COR-L47 (cell line): ENCODE results near the gene PRMT5.

Source experiments
- DNase-seq: peaks from one replicate; lab custom pipeline; 2025; lab: John Stamatoyannopoulos, UW

PRMT5 gene

DNA sequence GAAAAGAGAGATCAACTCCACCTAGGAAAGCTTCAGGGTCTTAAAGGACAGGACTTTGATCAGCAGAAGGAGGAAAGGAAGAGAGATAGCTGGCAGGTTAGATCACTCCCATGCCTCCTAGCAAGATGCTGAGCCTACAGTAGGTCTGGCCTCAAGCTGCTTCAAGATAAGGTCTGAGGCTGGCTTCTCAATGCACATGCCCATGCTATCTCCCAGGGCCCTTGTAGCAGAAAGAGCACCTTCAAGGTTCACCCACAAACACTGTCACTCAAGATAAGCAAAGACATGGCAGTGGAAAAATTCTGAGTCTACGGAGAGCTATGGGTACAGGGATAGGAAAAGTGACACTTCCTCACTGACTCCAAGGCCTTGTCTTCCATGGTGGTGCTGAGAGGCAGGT lies 31.8 kb downstream of the PRMT5 start:
- no peak for DNase-seq

DNA sequence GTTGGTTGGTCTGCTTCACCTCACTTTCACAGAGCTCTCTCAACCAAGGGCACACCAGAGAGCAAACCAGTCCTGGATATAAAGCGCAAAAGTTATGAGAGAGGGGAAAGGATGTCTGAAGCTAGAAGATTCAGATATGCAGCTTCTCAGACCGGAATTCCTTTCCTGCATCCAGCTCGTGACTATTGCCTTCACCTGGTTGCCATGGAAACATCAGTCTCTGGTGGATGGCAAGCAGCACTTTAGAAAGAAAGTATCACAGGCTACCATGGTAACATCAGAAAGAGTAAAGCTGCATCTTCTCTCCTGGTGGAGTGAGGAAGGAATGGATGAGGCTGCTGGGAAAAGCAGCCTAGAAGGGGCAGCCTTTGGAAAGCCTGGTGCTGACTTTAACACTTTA lies 32.4 kb downstream of the PRMT5 start:
- no peak for DNase-seq

DNA sequence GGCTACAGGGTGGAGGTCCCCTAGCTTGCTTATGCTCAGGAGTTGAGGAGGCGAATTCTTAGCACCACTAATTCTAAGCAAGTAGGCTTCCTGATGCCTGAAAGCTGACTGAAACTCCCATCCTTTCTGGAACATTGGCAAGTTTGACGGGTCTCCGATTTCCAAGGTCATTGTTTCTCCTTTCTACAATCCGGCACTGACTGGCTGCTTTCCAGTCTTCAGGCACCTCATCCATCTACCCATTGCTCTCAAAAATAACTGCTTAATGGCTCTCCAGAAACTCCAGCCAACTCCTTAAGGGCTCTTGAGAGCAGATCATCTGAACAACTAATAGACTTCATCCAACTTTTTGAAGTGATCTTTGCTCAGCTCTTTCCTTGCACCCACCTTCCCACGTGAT lies 32.8 kb downstream of the PRMT5 start:
- DNase-seq = no peak

DNA sequence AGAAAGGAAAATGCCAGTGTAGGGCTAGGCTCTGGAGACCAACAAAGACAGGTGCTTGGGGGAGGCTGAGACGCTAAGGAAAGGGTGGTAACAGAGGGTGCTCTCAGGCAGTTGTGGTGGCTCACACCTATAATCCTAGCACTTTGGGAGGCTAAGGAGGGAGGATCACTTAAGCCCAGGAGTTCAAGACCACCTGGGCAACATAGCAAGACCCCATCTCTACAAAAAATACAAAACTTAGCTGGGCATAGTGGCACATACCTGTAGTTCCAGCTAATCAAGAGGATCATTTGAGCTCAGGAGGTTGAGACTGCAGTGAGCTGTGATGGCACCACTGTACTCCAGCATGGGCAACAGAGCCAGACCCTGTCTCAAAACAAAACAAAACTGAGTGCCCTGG lies 33.8 kb downstream of the PRMT5 start:
- no peak for DNase-seq

DNA sequence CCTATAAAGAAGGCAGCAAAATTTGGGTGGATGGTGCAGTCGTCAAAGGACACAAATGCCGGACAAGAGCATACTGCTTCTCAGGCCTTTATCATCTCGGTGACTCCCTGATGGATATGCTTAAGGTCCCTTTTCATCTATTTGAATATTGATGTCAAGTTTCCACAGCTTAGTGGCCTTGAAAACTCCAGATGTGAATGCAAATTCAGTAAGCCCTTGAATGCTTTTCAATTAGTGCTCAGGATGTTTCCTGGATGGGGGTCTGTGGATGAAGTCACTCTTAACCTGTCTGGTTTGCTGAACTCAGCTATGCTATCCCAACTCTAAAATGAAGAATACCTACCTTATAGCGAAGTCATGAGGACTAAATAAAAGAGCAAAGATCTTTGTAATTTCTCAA lies 35.5 kb downstream of the PRMT5 start:
- DNase-seq = no peak

DNA sequence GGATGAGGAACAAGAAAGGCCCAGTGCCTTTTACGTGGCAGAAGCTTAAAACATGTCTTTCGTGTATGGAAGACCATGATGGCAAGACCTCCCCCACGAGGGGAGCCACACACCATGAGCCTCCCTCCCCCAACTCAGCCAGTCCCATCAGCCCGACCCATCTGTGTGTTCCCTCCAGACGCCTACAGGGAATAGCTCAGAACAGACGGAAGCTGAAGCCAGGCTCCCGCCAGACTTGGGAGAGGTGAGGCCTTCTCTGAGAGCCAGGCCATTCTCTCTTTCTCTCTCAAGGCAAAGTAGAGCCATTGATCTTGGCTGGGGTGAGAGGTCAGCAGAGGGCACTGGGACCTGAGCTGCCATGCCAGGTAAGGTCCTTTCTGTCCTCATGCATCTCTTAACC lies 36.7 kb downstream of the PRMT5 start:
- no peak for DNase-seq

DNA sequence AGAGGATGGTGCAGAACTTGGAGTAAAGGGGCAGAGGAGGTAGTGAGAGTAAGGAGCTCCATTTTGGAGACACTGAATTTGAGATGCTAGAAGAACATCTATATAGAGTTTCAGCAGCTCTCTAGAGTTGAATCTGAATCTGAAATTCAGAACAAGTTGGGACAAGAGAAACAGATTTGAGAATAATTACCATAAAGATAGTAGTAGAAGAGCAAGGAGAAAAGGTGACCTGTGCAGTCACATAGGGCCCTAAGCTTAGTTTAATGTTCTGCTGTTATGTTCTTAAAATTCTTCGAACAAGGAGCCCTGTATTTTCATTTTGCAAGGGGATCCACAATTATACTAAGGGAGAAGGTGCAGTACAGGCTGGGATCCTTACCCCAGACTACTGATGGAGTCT lies 38.8 kb downstream of the PRMT5 start:
- DNase-seq = no peak

DNA sequence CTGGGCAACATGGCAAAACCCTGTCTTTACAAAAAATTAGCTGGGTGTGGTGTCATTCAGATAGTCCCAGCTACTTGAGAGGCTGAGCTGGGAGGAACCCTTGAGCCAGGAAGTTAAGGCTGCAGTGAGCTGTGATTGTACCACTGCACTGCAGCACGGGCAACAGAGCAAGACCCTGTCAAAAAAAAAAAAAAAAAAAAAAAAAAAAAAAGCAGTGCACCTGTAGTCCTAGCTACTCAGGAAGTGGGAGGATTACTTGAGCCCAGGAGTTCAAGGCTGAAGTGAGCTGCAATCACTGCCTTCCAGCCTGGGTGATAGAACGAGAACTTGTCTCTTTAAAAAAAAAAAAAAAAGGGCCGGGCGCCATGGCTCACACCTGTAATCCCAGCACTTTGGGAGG lies 40.5 kb downstream of the PRMT5 start:
- DNase-seq = no peak

DNA sequence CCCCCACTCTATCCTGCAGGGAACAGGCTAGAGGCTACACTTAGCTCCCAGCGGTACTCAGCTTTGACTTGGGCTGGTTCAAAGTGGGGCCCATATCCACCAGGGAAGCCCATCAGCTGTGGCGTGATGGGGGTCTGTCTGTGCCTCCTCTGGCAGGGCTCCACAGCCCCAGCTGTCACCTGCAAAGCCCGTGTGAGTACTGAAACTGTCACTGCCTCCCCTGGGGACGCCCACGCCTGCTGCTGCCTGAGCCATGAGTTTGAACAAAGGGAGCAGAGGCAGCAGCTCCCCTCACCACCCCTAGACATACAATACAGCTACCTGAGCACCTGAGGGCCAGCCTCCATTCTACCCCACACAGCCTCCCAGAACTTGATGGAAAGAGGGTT lies 41.2 kb downstream of the PRMT5 start:
- no peak for DNase-seq

DNA sequence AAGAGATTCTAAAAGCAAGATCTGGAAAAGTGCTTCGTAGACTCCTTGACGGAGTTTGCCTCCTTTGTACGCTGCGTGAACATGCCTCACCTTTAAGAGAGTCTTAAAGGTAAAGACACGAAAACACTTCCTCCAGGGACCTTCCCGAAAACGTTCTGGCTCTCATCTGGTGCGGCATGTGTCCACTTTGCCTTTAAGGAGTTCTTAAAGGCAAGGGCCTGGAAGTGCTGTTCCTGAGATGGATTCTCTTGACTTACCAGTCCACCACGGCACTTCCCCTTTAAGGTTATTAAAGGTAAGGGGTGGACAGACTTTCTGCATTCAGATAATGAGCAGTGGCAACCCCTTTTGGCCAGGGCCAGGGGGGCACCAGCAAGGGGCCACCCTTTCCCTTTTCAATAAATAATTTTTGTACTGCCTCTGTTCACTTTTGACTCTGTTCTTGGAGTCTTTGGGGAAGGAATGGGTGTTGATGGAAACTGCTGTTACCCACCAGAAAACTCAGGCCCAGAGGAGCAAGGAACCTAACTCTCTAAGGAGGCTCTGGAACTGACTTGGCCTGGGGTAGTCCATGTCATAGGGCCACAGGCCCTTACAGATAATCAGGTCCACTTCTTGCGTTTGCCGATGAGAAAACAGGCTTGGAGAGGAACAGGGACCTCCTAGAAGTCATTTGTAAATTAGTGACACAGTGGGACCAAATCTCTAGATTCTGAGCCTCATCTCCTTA lies 41.8 kb downstream of the PRMT5 start:
- peak; percentile 86 for DNase-seq

DNA sequence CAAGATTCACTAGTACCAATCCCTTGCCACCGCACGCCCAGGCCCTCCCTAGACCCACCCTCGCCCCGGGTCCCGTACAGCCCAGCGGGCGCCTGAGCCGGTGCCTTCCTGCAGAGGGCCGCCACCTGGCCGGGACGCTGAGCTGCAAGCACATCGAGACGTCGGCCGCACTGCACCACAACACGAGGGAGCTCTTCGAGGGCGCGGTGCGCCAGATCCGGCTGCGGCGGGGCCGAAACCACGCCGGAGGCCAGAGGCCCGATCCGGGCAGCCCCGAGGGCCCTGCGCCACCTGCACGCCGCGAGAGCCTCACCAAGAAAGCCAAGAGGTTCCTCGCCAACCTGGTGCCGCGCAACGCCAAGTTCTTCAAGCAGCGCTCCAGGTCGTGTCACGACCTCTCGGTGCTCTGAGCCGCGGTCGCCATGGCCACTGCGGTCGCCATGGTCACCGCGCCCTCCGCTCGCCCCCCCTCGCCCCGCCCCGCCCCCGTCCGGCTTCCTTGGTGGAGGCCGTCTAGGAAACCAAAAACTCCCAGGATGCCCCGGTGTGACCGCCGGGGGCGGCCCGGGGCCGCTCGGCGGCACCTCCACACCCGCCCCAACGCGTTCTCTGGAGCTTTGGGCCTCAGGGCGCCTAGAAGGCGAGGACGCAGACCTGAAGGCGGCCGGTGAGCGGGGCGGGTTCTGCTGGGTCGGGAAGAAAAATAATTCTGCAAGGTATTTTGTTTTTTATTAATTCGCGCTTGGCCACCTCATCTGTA lies 42.5 kb downstream of the PRMT5 start:
- peak; percentile 80 for DNase-seq

DNA sequence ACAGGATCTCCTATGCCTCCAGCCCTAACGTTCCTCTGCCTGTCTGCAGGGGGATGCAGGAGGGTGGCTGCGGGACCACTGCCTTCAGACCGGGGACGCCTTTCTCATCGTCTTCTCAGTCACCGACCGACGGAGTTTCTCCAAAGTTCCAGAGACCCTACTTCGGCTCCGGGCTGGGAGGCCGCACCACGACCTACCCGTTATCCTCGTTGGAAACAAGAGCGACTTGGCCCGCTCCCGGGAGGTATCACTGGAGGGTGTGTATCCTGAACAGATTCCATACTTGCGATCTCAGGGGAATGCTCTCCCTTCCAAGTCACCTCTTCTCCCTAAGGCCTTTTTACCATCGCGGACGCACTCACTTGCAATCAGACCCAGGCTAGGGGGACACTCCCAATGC lies 43.2 kb downstream of the PRMT5 start:
- DNase-seq = no peak

DNA sequence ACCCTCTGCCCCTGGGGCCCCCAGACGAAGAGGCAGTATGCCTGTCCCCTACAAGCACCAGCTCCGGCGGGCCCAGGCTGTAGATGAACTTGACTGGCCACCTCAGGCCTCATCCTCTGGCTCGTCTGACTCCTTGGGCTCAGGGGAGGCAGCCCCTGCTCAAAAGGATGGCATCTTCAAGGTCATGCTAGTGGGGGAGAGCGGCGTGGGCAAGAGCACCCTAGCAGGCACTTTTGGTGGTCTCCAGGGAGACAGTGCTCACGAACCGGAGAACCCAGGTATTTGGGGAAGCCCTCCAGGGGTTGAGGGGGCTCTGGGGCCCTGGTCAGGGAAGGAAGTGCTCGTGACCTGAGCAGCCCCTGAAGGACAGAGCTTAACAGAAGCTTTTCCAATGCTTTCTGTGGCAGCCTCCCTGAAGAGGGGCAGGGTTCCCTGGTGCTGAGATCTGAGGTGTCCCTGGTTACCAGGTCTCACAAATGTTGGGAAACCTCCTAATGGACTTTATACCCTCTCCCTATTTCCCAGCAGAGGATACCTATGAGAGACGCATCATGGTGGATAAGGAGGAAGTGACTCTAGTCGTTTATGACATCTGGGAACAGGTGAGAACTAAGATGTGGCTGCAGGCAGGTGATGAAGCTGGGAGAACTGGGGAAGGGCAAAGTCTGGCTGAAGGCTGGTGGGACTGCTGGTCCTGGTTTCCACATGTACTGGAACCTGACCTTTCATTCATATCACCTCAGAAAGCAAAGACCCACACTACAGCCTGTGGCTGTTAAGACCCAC lies 44.2 kb downstream of the PRMT5 start:
- no peak for DNase-seq

DNA sequence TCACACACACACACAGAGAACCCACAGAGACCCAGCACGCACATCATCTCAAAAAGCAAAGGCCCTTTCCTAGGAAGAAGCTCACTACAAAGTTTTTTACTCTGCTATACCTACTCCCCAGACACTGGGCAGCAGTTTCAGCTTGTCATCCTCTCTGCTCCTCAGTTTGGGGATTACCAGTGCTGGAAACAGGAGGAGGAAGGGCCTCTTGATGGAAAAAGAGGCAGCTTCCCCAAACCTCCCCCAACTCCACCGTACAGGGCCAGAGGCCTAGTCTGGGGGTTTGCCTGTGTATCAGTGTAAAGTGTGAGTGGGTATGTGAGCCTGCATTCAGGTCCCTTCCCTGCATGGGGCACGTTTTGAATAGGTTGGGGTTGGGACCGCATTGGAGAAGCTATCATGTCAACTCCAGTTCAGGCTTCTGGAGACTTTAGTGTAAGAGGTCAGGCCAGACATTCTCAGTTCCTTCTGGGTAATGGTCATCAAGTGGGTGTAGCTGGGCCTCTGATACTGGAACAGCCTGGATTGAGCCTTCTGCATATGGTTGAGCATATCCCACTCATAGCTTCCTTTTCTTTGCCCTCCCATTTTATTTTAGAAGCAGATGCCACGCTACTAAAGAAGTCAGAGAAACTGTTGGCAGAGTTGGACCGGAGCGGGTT lies 45.0 kb downstream of the PRMT5 start:
- DNase-seq = no peak

DNA sequence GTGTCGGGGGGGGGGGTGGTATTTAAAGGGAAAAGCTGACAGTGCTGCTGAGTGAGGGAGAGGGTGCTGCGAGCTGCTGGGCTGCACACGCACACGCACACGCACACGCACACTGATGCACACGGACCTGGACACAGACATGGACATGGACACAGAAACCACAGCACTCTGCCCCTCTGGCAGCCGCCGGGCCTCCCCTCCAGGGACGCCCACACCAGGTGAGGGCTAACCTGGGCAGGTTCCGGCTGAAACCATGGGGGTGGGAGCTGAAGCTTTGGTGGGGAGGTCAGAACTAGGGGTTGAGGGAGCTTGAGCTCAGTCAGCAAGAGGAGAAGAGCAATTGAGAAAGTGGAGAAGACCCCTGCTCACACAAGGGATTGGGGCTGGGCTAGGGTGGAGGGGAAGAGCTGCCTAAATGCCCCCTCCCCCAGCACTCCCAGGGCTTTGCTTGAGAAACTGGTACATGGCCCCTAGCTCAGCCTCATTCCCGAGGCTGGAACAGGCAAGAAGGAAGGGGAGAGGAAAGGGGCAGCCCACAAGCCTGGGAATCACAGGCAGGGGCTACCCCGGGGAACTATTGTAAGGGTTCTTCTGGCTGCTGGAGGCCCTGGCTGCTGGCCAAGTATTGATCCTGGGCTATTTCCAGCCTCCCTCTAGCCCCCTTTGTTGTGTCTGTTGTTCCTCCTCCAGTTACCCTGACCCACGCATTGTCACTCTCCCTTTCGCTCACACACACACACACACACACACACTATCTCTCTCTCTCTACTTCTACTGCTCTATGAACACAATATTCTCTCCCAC lies 45.8 kb downstream of the PRMT5 start, which contains the start of gene REM2:
REM2 (plus strand) TSS at position 50 of the 804 bp plus-strand sequence; CDS start at position 116, 66 bp downstream.
- DNase-seq = peak; percentile 64

DNA sequence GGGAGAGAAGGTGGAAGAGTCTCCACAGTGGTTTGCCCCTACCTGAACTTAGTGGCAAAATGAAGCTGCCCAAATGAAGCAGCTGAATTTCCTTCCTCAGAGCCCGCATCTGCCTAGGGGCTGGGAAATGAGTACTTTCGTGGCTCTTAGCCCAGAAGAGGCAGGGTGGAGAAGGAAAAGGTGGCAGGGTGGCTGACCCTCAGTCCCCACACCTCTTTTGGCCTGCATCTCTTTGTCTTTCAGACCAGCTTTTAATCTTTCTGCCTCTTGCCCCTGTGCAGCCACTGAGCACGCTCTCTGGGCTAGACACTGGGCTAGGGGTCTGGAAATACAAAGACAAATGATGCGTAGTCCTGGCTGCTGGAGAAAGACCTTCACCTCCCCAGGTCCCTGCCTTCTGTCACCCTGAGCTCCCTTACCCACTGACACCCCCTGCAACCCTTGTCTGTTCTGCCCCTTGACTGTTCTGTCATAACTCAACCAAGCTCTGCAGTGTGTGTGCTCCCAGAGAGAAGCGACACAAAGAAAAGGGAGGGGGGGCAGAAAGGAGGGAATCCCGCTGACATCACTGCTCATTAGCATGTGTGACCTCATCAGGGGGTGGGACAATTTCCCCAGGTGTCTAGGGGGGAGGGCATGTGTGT lies 46.5 kb downstream of the PRMT5 start:
- peak; percentile 83 for DNase-seq

DNA sequence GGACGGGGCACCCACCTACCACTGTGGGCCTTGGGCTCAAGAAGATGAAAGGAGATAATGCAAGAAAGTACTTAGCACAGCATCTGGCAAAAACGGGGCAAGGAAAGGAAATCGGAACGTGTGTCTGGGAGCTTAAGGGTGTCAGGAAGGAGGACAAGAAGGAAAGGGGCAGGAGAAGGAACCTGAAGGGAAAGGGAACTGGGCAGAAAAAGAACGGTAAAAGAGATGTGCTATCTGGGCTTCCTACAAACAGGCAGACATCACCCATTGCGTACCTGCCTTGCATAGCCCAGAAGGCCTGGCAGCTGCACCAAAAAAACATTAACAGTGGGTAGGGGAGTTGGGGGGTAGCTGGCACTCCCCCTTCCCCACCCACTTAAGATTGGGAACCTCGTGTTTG lies 47.1 kb downstream of the PRMT5 start:
- DNase-seq = no peak

DNA sequence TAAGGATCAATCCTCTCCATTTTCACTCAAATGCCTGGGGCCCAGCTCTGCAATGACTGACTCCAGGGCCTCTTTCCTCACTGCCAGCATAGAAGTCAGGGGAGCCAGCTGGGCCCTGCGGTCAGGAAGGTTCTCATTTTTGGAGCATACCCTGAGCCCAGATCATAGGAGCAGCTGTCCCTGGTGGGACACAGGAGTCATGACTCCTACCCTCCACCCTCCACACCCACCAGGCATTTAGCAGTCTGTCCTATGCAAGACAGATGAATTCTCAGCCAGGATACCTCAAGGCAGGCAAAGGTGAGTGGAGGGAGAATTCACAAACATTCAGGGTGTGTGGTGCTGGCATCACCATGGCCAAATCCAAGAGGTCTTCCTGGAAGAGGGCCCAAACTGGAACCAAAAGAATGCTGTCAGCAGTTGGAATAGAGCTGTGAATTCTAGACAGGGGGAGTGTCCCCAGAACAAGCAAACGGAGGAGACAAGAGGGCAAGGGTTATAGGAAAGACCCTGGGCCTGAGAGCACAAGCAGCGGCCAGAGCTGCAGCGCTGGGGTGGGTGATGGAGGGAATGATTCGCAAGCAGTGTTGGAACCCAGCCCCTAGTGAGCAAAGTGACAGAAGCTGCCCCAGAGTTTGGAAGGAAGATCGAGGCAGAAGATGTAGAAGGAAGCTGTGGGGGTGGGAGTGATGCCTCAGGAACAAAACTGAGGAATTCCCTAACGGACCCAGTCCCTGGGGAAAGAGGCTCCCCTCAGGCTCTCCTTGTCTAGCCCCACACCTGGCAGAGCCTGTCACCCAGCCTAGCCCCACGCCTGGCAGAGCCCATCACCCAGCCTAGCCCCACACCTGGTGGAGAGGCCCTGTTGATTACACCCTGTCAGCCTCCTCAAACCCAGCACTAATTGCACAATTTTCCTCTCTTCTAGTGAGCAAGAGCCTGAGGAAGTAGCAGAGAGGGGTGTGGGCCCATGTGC lies 50.6 kb downstream of the PRMT5 start:
- DNase-seq = no peak

DNA sequence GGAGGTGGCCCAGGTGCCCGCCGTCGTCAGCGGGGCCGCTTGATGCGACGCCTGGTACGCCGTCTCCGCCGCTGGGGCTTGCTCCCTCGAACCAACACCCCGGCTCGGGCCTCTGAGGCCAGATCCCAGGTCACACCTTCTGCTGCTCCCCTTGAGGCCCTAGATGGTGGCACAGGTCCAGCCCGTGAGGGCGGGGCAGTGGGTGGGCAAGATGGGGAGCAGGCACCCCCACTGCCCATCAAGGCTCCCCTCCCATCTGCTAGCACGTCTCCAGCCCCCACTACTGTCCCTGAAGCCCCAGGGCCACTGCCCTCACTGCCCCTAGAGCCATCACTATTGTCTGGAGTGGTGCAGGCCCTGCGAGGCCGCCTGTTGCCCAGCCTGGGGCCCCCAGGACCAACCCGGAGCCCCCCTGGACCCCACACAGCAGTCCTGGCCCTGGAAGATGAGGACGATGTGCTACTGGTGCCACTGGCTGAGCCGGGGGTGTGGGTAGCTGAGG lies 52.1 kb downstream of the PRMT5 start:
- DNase-seq = no peak
